SK-N-SH treated with all-trans-retinoic acid at 6 μM for 48 hours (cell line): ENCODE data around the gene SRCAP.

Experiments
- ARNTL ChIP-seq: fragments of 450-650 bp; formaldehyde crosslinking; IDR thresholded peaks from 2 replicates; pipeline ENCODE4 v1.5.0; 2020; ENCODE audit warnings: low read depth, mild to moderate bottlenecking, moderate library complexity, borderline replicate concordance
- GLIS3 ChIP-seq: fragments of 250-450 bp; sonication (Bioruptor Pico); IDR thresholded peaks from 2 replicates; pipeline ENCODE4 v1.5.0; 2020; ENCODE audit warnings: mild to moderate bottlenecking, moderate library complexity
- ISL1 ChIP-seq: fragments of 250-450 bp; sonication (Bioruptor Pico); IDR thresholded peaks from 2 replicates; pipeline ENCODE4 v2.1.2; 2022; ENCODE audit warnings: mild to moderate bottlenecking, moderate library complexity
- OSR1 ChIP-seq: fragments of 250-450 bp; sonication (Bioruptor Pico); IDR thresholded peaks from 2 replicates; pipeline ENCODE4 v1.8.0; 2022; ENCODE audit warnings: moderate library complexity, mild to moderate bottlenecking, inconsistent platforms
- PATZ1 ChIP-seq: fragments of 250-450 bp; sonication (Bioruptor Pico); IDR thresholded peaks from 2 replicates; pipeline ENCODE4 v1.8.0; 2020; ENCODE audit warnings: mild to moderate bottlenecking, moderate library complexity, borderline replicate concordance
- PPARA ChIP-seq: fragments of 250-450 bp; sonication (Bioruptor Pico); IDR thresholded peaks from 2 replicates; pipeline ENCODE4 v1.5.0; 2020; ENCODE audit warnings: mild to moderate bottlenecking, borderline replicate concordance
- RARB ChIP-seq: fragments of 250-450 bp; sonication (Bioruptor Pico); IDR thresholded peaks from 2 replicates; pipeline ENCODE4 v1.8.0; 2021; ENCODE audit warnings: mild to moderate bottlenecking, moderate library complexity
- SNAI2 ChIP-seq: fragments of 250-450 bp; sonication (Bioruptor Pico); IDR thresholded peaks from 2 replicates; pipeline ENCODE4 v1.5.0; 2020; ENCODE audit warnings: mild to moderate bottlenecking, moderate library complexity
- TOX ChIP-seq: fragments of 250-450 bp; sonication (Bioruptor Pico); IDR thresholded peaks from 2 replicates; pipeline ENCODE4 v1.8.0; 2021; ENCODE audit warnings: mild to moderate bottlenecking, moderate library complexity, borderline replicate concordance
- ZC3H10 ChIP-seq: fragments of 250-450 bp; sonication (Bioruptor Pico); IDR thresholded peaks from 2 replicates; pipeline ENCODE4 v1.5.1; 2021; ENCODE audit warnings: mild to moderate bottlenecking, moderate library complexity
- TF ChIP-seq, protein P1 (sequence below): fragments of 250-450 bp; sonication (Bioruptor Pico); IDR thresholded peaks from 2 replicates; pipeline ENCODE4 v1.5.1; 2021; ENCODE audit warnings: mild to moderate bottlenecking, moderate library complexity
- TF ChIP-seq, protein P2 (sequence below): fragments of 250-450 bp; sonication (Bioruptor Pico); IDR thresholded peaks from 2 replicates; pipeline ENCODE4 v1.5.0; 2020; ENCODE audit warnings: mild to moderate bottlenecking, moderate library complexity

GRCh38 chr16:30782486-30783279, 83.7 kb downstream of the SRCAP start:
- TF ChIP-seq ISL1 (CRISPR knock-in tag), result no peak
- TF ChIP-seq ARNTL, result no peak
- no peak for TF ChIP-seq SNAI2
- no peak for TF ChIP-seq OSR1 (CRISPR knock-in tag)
- TF ChIP-seq PPARA (CRISPR knock-in tag), result no peak
- TF ChIP-seq ZC3H10 (CRISPR knock-in tag), result no peak
- TF ChIP-seq GLIS3 (CRISPR knock-in tag), result no peak
- TF ChIP-seq PATZ1 (CRISPR knock-in tag), result no peak
- no peak for TF ChIP-seq RARB (CRISPR knock-in tag)
- TF ChIP-seq, protein P1, sequence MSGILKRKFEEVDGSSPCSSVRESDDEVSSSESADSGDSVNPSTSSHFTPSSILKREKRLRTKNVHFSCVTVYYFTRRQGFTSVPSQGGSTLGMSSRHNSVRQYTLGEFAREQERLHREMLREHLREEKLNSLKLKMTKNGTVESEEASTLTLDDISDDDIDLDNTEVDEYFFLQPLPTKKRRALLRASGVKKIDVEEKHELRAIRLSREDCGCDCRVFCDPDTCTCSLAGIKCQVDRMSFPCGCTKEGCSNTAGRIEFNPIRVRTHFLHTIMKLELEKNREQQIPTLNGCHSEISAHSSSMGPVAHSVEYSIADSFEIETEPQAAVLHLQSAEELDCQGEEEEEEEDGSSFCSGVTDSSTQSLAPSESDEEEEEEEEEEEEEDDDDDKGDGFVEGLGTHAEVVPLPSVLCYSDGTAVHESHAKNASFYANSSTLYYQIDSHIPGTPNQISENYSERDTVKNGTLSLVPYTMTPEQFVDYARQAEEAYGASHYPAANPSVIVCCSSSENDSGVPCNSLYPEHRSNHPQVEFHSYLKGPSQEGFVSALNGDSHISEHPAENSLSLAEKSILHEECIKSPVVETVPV (CRISPR knock-in tag), result no peak
- TF ChIP-seq TOX (CRISPR knock-in tag), result no peak
- TF ChIP-seq, protein P2, sequence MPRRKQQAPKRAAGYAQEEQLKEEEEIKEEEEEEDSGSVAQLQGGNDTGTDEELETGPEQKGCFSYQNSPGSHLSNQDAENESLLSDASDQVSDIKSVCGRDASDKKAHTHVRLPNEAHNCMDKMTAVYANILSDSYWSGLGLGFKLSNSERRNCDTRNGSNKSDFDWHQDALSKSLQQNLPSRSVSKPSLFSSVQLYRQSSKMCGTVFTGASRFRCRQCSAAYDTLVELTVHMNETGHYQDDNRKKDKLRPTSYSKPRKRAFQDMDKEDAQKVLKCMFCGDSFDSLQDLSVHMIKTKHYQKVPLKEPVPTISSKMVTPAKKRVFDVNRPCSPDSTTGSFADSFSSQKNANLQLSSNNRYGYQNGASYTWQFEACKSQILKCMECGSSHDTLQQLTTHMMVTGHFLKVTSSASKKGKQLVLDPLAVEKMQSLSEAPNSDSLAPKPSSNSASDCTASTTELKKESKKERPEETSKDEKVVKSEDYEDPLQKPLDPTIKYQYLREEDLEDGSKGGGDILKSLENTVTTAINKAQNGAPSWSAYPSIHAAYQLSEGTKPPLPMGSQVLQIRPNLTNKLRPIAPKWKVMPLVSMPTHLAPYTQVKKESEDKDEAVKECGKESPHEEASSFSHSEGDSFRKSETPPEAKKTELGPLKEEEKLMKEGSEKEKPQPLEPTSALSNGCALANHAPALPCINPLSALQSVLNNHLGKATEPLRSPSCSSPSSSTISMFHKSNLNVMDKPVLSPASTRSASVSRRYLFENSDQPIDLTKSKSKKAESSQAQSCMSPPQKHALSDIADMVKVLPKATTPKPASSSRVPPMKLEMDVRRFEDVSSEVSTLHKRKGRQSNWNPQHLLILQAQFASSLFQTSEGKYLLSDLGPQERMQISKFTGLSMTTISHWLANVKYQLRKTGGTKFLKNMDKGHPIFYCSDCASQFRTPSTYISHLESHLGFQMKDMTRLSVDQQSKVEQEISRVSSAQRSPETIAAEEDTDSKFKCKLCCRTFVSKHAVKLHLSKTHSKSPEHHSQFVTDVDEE (CRISPR knock-in tag), result no peak
